NCI-H1436 (cell line): ENCODE measurements around the gene FGF6.

Source experiments
- DNase-seq: peaks from one replicate; lab custom pipeline; 2025; lab: John Stamatoyannopoulos, UW

The FGF6 gene

DNA sequence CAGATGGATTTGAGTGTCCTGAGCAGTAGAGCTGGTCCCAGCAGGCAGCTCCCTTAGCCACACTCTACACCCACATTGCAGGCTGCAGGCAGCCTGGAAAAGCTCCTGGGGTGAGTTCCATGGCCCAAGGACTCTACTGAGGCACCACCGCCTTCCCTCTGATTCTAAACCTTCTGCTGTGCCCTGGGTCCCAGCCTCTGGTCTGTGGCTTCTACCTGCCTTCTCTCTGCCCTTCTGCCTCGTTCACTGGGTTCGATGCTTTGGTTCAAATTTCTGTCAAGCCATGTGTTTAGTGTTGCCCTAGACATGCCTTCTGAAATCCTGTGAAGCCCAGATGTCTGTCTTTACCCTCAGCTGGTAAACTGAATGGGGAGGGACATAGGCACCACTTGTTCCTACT, 1.5 kb upstream of the FGF6 start:
- DNase-seq, result no peak

DNA sequence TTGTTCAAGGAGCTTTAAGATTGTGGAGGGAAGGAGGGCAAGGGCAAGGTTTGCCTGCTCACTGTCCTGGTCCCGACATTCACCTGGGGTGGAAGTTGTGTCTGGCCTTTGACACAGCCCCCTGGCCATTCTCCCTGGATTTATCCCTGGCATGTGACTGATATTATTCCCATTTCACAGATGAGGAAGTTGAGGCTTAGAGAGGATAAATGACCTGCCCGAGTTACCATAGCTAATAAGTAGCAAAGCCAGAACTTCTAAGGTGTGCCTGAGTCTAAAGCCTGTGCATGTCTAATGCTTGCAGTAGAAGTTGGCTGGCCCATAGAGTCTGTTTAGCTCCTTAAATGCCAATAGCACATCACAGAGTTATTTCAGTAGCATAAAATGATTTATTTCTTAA, 720 bp upstream of the FGF6 start:
- DNase-seq, result no peak

DNA sequence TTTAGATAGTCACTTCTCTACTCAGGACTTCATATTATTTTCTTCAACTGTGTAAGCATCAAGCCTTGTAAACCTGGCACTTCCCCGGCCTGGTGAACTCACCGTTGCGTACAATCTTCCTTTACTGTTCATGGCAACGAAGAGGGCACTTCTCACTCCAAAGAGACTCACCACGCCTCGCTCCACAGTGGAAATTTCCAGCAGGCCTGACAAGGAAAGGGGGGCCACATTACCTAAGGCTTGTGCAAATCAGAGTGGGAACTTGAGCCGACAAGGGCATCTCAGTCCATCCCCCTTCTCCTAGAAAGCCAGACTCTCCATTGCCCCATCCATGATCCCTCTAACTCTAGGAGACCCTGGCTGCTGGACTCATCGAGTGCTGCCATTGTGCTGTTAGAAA, 1.6 kb downstream of the FGF6 start:
- no peak for DNase-seq

- no peak for DNase-seq
Observed at GRCh38 chr12:4443616-4444015, 2.0 kb downstream of the FGF6 start.

DNA sequence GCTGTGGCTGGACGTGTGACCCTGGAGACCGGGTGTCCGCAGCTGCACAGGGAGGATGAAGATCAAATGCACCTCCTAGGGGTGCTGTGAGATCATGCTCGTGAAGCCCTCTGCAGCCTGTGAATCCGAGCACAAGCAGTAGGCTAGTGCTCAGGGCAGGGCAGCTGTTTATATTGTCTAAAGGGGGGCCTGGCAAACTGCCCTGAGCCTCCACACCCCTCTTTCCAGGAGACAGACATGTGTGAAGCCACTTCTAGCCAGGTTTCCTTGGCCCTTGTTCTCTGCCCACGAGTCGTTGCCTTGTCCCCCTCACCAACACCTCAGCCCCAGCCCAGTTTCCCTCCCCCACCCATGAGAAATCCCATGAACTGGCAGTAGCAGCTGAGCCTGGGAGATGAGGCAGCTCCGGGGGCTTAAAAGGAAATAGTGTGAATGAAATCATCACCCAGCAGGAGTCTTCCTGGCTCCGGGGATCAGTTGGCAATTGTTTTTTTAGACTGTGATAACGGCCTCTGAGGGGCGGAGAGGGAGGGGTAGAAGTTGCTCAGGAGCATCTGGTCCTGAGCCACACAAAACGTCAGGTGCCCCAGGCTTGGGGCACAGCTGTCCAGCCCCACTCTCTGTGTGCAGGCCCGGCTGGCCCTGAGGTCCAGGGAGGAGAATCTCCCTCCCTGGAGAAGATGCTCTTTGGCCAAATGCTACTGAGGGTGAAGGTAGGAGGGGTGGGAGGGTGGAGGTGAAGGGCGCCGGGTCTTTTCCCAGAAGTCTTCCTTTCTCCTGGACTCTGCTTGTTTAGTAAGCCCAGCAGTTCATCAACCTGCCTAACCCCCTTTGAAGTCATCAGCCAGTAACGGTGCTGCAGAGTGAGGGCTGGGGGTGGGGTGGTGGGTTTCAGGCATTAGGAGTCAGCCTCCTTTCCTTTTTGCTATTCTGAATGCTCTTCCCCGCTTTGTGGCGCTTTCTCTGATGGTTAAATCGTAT, 4.0 kb downstream of the FGF6 start:
- no peak for DNase-seq

DNA sequence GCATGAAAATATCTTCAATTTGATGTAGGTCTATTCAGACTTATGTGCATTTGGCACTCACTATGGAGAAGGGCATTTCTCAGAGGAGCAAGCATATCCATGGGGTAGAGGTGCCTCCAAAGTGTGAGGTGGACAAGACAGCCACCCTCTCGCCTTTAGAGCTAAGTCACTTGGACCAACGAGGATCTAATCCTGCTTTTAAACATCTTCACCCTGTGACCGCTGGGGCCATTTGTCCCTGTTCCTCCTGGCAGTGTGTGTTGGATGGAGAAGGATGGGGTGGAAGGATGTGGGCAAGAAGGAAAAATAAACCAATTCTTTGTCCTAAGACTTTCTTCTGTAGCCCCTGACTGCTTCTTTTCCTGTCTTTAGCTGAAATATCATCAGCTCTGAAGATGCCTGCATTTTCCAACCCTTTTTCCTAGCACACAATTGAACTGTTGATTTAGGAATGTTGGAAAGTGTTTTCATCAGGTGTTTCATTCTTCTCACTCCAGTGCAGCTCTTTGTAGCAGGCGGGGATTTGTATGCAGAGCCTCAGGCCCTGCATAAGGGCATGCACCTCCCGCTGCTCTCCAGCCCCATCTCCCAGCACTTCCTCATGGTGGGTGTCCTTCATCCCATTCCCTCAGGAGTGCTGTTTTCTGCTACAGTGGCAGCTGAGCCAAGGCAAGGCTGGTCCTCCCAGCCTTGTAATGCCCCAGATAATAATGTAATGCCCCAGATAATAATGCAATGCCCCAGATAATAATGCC, 5.3 kb downstream of the FGF6 start:
- DNase-seq, result no peak

DNA sequence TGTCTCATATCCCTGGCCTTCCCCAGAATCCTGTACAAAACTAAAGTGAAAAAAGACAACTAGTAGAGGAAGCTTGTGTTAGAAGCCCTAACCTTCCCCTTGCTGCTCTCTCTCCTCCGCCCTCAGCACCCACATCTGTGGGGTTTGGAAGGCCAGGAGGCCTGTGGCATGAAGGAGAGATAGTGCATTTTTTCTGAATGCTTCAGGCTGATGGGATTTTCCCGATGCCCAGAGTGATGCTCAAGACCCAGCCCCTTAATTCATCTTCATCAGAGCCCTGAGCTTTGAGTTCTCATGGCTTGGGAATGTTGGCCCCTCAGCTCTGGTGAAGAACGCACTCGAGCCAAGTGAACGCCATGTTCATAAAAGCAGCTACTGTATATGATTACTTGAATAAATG, 5.9 kb downstream of the FGF6 start:
- DNase-seq, result no peak

DNA sequence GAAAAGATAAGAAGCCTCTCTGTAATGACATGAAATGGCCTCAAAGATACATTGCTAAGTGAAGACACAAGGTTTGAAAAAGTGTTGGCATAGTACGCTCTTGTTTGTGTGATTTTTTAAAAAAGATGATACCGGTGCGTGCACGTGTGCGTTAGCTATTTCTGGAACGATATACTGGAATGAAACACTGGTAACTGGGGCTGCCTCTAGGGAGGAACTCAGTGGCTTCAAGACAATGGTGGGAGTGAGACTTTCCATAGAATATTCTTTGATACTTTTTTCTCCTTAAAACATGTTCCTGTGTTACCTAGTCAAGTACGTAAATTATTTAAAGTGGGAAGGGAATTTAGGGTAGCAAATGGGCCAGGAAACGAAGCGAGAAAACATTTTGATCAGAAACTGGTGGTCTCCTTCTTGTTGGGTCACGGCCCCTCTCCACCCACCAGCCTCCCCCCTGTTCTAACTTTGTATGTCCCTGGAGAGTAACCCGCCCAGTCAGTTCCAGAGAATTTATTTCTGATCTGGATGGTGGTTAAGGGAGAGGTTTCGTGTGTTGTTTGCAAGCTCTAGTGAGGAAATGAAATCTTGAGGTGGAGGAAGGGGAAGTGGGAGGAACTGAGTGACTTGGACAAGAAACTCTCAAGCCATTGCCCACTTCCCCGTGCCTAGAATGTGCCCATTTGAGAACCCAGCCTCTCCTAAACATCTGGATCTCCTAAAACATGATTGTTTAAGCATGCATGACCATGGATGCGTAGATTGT, 6.6 kb downstream of the FGF6 start:
- no peak for DNase-seq

DNA sequence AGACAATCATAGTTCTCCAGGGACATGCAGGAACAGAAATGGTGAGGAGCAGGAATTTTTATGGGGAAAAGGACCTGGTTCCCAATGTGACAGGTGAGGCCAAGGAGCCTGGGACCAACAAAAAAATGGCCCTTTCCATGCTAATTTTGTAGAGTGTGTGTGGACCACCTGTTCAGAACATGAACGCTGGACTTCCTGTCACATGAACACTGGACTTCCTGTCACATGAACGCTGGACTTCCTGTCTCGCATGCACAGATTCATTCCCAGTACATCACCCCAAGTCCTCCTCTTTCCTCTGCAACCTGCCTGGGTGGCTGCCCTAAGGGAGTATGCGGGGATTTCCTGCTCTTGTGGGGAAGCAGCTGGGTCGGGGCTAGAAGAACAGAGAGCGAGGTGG, 10.1 kb downstream of the FGF6 start:
- DNase-seq, result no peak

DNA sequence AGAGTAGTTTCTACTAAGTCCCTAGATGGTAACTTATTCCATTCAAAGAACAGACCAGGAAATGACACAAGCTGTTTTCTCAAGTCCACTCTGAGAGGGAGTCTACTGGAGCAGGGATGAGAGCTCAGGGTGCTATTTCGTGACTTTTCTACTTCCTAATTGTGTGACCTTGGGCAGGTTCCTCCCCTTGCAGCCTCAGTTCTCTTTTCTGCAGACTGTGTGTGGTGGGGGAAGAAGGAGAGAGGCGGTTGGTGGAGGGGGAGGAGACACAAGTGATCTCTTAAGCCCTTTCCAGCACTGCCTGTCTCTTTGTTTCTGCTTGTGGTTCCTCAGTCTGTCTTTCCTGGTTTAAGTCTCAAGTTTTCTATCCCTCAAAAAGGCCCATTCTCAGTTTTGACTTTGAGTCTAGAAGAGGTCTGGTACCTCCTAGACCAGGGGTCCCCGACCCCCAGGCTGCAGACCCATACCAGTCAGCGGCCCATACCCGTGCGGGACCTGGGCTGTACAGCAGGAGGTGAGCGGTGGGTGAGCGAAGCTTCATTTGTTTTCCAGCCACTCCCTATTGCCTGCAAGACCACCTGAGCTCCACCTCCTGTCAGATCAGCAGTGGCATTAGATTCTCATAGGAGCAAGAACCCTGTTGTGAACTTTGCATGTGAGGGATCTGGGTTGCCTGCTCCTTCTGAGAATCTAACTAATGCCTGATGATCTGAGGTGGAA, 10.7 kb downstream of the FGF6 start:
- DNase-seq, result no peak

- DNase-seq, result no peak
Observed at GRCh38 chr12:4434301-4434700, 11.3 kb downstream of the FGF6 start.

DNA sequence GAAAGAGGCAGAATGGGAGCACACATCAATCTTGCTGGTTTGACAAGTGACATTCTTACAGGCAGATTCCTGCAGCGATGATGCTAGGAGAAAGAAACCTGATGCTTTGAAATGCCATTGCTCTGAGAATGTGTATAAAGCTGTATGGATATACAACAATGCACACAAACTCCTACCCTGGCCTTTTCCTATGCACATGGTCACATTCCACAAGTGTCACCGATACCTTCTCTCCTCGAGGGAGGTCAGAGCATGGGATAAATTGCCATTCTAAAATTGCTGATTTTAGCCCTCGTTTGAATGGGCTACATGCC, 11.9 kb downstream of the FGF6 start:
- DNase-seq, result no peak

GRCh38 chr12:4432878-4433744, 12.5 kb downstream of the FGF6 start:
- no peak for DNase-seq

- no peak for DNase-seq
Observed at GRCh38 chr12:4431866-4432265, 13.7 kb downstream of the FGF6 start.

DNA sequence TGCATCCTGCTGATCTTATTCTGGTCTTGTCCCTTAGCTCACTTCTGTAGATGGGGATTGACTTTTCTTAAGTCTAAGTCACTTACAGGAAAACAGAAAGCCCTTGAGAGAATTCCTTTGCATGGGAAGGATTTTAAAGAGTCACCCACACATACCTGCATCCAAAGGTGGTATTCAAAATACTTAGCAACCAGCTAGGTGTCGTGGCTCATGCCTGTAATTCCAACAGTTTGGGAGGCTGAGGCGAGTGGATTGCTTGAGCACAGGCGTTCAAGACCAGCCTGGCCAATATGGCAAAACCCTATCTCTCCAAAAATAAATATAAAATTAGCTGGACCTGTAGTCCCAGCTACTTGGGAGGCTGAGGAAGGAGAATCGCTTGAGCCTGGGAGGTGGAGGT, 14.2 kb downstream of the FGF6 start:
- no peak for DNase-seq

- no peak for DNase-seq
Observed at GRCh38 chr12:4424422-4424821, 21.2 kb downstream of the FGF6 start.

DNA sequence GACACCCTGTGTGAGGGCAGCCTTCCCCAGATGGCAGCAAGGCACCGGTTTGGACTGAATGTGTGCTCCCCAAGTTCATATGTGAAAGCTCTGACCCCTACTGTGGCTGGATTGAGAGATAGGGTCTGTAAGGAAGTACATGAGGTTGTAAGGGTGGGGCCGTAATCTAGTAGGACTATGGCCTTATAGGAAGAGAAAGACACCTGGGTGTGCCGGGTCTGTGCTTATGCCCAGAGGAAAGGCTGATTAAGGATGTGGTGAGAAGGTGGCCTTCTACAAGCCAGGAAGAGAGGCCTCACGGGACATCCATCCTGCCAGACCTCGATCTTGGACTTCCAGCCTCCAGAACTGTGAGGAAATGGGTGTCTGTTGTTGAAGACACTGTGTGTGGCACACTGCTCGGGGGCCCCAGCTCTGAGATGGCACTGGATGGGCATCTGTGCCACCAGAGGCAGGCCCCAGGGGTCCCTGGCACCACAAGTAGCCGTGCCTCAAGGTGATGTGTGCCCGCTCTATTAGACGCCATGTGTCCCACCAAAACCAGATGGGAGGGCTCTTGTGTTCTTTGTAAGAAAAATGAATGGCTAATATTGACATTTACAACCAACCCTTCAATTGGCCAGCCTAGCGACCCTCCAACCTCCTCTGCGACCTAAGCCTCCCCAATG, 22.0 kb downstream of the FGF6 start:
- DNase-seq, result no peak

- DNase-seq, result no peak
Observed at GRCh38 chr12:4422985-4423384, 22.6 kb downstream of the FGF6 start.

DNA sequence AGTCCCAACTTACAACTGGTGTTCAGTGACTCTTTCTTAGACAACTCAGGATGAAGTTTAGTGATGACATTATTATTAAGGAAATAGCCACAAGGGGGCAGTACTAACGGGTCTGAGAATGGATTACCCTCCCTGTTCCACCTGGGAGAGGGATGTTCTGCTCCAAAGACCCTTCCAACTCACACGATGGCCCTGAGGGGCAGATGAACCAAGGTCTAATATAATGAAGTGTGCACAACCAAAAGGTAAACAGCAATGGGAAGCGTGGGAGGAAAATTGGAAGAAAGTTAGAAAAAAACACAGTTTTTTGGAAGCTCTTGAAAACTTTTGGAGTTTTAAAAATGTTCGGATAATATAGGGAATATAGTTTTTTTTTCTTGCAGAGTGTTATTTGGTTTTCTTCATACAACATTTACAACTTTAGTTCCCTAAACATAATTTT, 24.0 kb downstream of the FGF6 start:
- peak; percentile 3 for DNase-seq

- no peak for DNase-seq
Observed at GRCh38 chr12:4420138-4420670, 25.4 kb downstream of the FGF6 start.
